Measurements from ENCODE around the gene DPEP1.
"Not testable (repeated sequence)": the region's sequence is repeated elsewhere in the genome, so short reads cannot be mapped to it uniquely, and the experiment has no call there.

Gene DPEP1

GRCh38 chr16:89619840-89620239, 6.4 kb downstream of the DPEP1 start:
- no peak for DNase-seq (ENCODE audit: low read depth, low spot score)

- DNase-seq (ENCODE audit: low read depth, low spot score), result no peak
Measured at GRCh38 chr16:89620406-89620841, 7.0 kb downstream of the DPEP1 start.

GRCh38 chr16:89621136-89621697, 7.8 kb downstream of the DPEP1 start:
- no peak for DNase-seq (ENCODE audit: low read depth, low spot score)

- DNase-seq (ENCODE audit: low read depth, low spot score), result no peak
Measured at GRCh38 chr16:89621698-89622409, 8.4 kb downstream of the DPEP1 start.

GRCh38 chr16:89623511-89624261, 10.2 kb downstream of the DPEP1 start:
- no peak for DNase-seq (ENCODE audit: low read depth, low spot score)

GRCh38 chr16:89624777-89625761, 11.6 kb downstream of the DPEP1 start:
- no peak for DNase-seq (ENCODE audit: low read depth, low spot score)

- DNase-seq (ENCODE audit: low read depth, low spot score), result no peak
Measured at GRCh38 chr16:89629827-89630610, 16.6 kb downstream of the DPEP1 start.

GRCh38 chr16:89633064-89633631, 19.7 kb downstream of the DPEP1 start:
- DNase-seq (ENCODE audit: low read depth, low spot score), result no peak

GRCh38 chr16:89634463-89635385, 21.3 kb downstream of the DPEP1 start:
- DNase-seq (ENCODE audit: low read depth, low spot score), result not testable (repeated sequence)

- no peak for DNase-seq (ENCODE audit: low read depth, low spot score)
Measured at GRCh38 chr16:89636663-89637062, 23.2 kb downstream of the DPEP1 start.

- no peak for DNase-seq (ENCODE audit: low read depth, low spot score)
Measured at GRCh38 chr16:89637379-89637778, 23.9 kb downstream of the DPEP1 start.

GRCh38 chr16:89638455-89638854, 25.0 kb downstream of the DPEP1 start:
- no peak for DNase-seq (ENCODE audit: low read depth, low spot score)

- DNase-seq (ENCODE audit: low read depth, low spot score), result no peak
Measured at GRCh38 chr16:89639385-89639784, 25.9 kb downstream of the DPEP1 start.

- DNase-seq (ENCODE audit: low read depth, low spot score), result no peak
Measured at GRCh38 chr16:89641458-89642119, 28.1 kb downstream of the DPEP1 start.

- no peak for DNase-seq (ENCODE audit: low read depth, low spot score)
Measured at GRCh38 chr16:89642574-89642973, 29.1 kb downstream of the DPEP1 start.

- DNase-seq (ENCODE audit: low read depth, low spot score), result no peak
Measured at GRCh38 chr16:89643769-89644300, 30.4 kb downstream of the DPEP1 start.

GRCh38 chr16:89645122-89645521, 31.7 kb downstream of the DPEP1 start:
- no peak for DNase-seq (ENCODE audit: low read depth, low spot score)

GRCh38 chr16:89646270-89646669, 32.8 kb downstream of the DPEP1 start:
- DNase-seq (ENCODE audit: low read depth, low spot score), result no peak

Measured in smooth muscle cell of the brain vasculature (primary cell).